Measurements from ENCODE around the gene CNP.

Gene CNP

DNA sequence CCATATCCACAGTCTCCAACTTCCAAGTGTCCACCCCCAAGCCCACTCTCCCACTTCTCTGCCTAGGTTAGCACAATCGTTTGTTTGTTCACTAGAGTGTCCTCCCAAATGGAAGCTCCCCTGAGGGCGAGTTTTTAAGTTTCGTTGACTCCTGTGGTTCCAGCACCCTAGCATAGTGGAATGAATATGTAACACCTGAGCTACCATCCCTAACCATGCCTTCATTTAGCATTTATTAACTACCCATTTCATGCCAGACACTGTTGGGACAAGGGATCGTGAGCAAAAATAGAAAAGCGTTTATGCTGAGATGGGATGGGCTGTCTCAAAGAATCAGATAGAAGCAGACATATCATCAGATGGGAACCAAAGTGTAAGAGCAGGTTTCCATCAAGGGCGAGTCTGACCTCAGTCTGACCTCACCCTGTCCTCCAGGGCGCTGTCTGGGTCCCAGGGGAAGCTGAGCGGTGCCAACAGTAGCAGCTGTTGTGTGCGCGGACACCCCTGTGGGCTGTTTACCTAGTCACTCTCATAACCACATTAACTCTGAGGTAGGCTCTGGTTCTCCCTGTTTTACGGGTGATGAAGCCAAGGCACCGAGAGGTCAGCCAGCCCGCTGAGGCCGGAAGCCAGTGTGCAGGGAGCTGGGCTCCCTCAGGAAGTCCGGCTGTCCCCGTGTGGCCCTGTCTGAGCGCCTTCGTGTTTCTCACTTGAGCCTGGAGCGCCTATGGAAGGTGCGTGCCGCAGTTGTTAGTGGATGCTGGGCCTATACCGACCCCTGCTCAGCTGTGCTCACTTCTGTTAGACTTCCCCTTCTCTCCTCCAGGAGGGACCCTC is 6.2 kb downstream of the CNP start:
- DNase-seq (ENCODE audit: low read depth) = no peak
- in situ Hi-C loops (cut with HindIII; ENCODE audit: low sequenced_read_pairs) = loop anchor here (25.0 kb wide), 1 partner anchor 235 kb away; the partner anchor contains the start of gene HAP1
- TF ChIP-seq, protein P1, sequence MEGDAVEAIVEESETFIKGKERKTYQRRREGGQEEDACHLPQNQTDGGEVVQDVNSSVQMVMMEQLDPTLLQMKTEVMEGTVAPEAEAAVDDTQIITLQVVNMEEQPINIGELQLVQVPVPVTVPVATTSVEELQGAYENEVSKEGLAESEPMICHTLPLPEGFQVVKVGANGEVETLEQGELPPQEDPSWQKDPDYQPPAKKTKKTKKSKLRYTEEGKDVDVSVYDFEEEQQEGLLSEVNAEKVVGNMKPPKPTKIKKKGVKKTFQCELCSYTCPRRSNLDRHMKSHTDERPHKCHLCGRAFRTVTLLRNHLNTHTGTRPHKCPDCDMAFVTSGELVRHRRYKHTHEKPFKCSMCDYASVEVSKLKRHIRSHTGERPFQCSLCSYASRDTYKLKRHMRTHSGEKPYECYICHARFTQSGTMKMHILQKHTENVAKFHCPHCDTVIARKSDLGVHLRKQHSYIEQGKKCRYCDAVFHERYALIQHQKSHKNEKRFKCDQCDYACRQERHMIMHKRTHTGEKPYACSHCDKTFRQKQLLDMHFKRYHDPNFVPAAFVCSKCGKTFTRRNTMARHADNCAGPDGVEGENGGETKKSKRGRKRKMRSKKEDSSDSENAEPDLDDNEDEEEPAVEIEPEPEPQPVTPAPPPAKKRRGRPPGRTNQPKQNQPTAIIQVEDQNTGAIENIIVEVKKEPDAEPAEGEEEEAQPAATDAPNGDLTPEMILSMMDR (IDR thresholded peaks at IDR 0.05; ENCODE audit: low read depth, low read length, missing control alignments) = no peak

DNA sequence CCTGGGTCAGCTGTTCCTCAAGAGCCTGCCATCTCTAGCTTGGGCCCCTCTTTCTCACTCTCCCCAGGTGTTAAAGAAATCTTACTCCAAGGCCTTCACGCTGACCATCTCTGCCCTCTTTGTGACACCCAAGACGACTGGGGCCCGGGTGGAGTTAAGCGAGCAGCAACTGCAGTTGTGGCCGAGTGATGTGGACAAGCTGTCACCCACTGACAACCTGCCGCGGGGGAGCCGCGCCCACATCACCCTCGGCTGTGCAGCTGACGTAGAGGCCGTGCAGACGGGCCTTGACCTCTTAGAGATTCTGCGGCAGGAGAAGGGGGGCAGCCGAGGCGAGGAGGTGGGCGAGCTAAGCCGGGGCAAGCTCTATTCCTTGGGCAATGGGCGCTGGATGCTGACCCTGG is 6.8 kb downstream of the CNP start:
- H3K4me3 ChIP-seq (ENCODE audit: low read depth, low read length) = no peak overlapping the region
- DNase-seq (ENCODE audit: low read depth) = no peak
- TF ChIP-seq, protein P1 (IDR thresholded peaks at IDR 0.05; ENCODE audit: low read depth, low read length, missing control alignments) = no peak
- in situ Hi-C loops (cut with HindIII; ENCODE audit: low sequenced_read_pairs) = loop anchor here (25.0 kb wide), 1 partner anchor 236 kb away; the partner anchor contains the start of gene HAP1

More for the DNA sequence above, 6.2 kb downstream of the CNP start:
- no peak overlapping the region for H3K4me3 ChIP-seq (ENCODE audit: low read depth, low read length)

GRCh38 chr17:41974031-41974430 is 7.4 kb downstream of the CNP start:
- in situ Hi-C loops (cut with HindIII; ENCODE audit: low sequenced_read_pairs) = loop anchor here (25.0 kb wide), 1 partner anchor 237 kb away; the partner anchor contains the start of gene HAP1
- TF ChIP-seq, protein P1 (IDR thresholded peaks at IDR 0.05; ENCODE audit: low read depth, low read length, missing control alignments) = no peak
- no peak for DNase-seq (ENCODE audit: low read depth)
- H3K4me3 ChIP-seq (ENCODE audit: low read depth, low read length) = no peak overlapping the region

DNA sequence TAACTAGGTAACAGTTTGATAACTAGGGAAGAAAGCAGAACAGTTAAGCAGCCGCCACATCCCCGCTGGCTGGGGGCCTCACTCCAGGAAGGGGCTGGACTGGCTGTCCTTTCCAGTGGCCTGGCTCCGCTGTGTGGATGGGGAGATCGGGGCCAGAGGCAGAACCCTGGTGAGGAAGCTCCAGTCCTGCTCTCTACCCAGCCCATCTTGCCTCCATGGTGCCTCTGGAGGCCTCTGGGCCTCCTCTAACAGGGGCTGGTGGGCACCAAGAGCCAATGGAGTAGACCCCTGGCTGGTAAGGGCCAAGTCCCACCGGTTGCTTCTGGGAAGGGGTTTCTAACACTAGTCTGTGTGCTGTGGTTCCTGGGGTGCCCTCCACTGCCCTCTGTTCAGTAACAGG is 8.1 kb downstream of the CNP start:
- DNase-seq (ENCODE audit: low read depth) = no peak
- in situ Hi-C loops (cut with HindIII; ENCODE audit: low sequenced_read_pairs) = loop anchor here (25.0 kb wide), 1 partner anchor 237 kb away; the partner anchor contains the start of gene HAP1
- H3K4me3 ChIP-seq (ENCODE audit: low read depth, low read length) = no peak overlapping the region
- TF ChIP-seq, protein P1 (IDR thresholded peaks at IDR 0.05; ENCODE audit: low read depth, low read length, missing control alignments) = no peak

DNA sequence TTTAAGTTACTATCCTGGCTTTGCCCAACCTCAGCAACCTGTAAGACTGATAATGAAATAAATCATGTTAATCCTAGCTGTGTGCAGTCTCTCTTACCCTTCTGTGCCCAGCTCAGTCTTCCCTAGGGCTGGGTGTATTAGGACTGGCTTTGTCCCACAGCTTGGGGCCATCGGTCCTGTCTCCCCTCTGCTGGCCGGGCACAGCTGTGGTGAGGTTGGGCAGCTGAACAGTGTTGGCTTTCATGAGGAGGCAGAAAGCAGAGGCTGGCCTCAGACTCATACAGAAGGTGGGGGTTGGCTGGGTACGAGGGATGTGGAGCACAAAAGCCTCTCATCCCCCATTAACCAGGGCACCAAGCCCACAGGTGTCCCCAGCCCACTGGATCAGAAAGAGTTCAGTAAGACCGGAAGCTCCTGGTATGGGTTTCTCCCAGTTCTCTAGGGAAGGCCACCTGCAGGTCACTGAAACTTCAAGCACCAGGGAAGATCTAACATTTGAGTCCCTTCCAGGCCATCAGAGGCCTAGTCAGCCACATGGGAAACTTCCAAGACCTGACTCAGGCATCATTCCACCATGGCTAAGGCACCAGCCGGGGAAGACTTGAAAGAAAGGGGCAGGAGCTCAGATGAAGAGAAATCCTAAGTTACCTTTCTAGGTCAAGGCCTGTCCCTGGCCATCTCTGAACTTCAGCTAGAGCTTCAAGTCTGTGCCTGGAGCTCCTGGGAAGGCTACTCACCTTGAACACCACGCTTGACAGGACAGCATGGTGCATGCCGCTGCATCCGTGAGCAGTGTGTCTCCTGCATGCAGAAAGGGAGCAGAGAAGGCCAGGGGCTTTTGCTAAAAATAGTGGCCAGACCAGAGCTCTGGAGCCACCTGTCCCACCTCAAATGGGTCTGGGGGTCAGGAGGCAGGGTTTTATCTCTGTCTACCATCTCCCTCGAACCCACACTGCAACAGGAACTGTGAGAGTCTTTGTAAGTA is 8.8 kb downstream of the CNP start:
- H3K4me3 ChIP-seq (ENCODE audit: low read depth, low read length) = no peak overlapping the region
- TF ChIP-seq, protein P1 (IDR thresholded peaks at IDR 0.05; ENCODE audit: low read depth, low read length, missing control alignments) = no peak
- in situ Hi-C loops (cut with HindIII; ENCODE audit: low sequenced_read_pairs) = no loop called here
- no peak for DNase-seq (ENCODE audit: low read depth)

GRCh38 chr17:41976142-41976768 is 9.7 kb downstream of the CNP start:
- DNase-seq (ENCODE audit: low read depth) = no peak
- TF ChIP-seq, protein P1 (IDR thresholded peaks at IDR 0.05; ENCODE audit: low read depth, low read length, missing control alignments) = no peak
- H3K4me3 ChIP-seq (ENCODE audit: low read depth, low read length) = no peak overlapping the region
- in situ Hi-C loops (cut with HindIII; ENCODE audit: low sequenced_read_pairs) = no loop called here
